ENCODE measurements around the gene HLA-DRB1. TPM values are rescaled to one million over a fixed set of nuclear protein-coding genes. Genes with fewer than 3 reads are reported as not detected.
"Not testable (repeated sequence)": the region's sequence is repeated elsewhere in the genome, so short reads cannot be mapped to it uniquely, and the experiment has no call there.

The HLA-DRB1 gene
- total RNA-seq = 12.9 TPM

GRCh38 chr6:32589596-32590449 lies at the start of gene HLA-DRB1:
HLA-DRB1 (minus strand) TSS chr6:32589848; CDS start chr6:32589742, 106 bp downstream.
- peak; percentile 18 for DNase-seq

- no peak for DNase-seq
Measured at GRCh38 chr6:32638532-32639219, 49.0 kb upstream of the HLA-DRB1 start.

- DNase-seq = no peak
Measured at GRCh38 chr6:32637883-32638282, 48.2 kb upstream of the HLA-DRB1 start.

DNA sequence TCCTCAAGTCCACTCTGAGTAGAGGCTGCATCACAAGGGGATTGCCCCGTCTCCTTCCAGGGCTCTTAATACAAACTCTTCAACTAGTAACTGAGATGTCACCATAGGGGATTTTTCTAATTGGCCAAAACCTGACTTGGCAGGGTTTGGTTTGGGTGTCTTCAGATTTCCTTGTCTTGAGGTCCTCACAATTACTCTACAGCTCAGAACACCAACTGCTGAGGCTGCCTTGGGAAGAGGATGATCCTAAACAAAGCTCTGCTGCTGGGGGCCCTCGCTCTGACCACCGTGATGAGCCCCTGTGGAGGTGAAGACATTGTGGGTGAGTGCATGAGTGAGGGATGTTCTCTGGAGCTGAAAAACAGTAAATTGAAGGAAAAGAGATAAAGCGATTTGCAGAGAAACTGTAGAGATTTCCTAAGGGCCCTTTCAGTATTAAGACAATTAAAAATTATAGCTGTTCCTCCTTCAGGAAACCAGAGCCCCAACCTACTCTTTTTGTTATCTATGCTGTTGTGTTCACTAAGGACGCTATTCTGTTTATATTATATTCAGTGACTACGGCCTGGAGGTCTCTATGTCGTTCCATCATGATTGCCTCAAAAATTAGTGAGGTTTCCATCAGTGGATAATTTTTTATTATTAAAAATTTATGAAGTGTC lies 47.7 kb upstream of the HLA-DRB1 start, which contains the start of gene HLA-DQA1:
Gene HLA-DQA1, plus strand, starts transcription at position 188 of the 662 bp plus-strand sequence. Its CDS starts 53 bp downstream, at position 241.
- no peak for DNase-seq

DNA sequence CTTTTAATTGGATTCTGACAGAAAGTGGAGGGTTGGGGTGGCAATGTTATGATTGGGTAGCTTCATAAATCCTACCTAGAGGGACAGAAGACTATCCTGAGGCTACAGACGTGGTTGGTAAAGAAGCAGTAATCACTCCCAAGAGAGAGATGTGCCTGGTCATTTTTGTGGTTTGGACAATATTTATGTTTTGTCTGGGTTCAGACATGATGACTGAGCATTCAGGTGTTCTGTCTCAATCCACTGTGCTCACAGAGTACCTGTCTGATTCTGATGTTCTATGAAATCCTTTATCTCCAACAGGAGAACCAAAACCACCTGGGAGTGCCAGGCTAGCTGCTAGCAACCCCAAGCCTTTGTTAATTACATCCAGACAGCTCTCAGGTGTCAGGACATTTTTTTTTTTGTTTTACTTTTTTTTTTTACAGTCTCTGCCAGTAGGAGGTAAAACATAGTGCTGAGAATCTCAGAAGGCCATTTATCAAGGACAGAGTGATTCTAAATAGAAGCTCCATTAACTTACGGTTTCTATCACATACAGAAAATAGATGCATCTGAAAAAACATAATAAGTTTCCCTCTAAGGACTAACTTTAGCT lies 46.0 kb upstream of the HLA-DRB1 start:
- DNase-seq = no peak

DNA sequence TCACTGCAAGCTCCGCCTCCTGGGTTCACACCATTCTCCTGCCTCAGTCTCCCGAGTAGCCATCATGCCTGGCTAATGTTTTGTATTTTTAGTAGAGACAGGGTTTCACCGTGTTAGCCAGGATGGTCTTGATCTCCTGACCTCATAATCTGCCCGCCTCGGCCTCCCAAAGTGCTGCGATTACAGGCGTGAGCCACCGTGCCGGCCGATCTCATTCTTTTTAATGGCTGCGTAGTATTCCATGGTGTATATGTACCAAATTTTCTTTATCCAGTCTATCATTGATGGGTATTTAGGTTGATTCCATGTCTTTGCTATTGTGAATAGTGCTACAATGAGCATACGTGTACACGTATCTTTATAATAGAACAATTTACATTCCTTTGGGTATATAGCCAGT lies 40.1 kb upstream of the HLA-DRB1 start:
- not testable (repeated sequence) for DNase-seq

- DNase-seq = no peak
Measured at GRCh38 chr6:32627831-32628230, 38.2 kb upstream of the HLA-DRB1 start.

DNA sequence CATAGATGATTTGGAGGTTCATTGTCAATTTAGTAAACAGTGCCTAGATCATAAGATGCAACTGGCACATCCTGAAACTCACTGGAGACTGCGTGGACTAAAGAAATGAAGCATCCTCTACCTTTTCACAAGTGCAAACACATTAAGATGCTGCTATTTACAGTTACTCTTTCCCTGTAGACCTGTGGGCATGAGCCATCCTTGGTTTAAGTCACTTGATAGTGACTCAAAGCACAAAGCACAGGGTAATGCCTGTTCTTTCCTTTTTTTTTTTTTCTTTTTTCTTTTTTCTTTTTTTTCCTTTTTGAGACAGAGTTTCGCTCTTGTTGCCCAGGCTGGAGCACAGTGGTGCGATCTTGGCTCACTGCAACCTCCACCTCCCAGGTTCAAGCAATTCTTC lies 37.6 kb upstream of the HLA-DRB1 start:
- no peak for DNase-seq

DNA sequence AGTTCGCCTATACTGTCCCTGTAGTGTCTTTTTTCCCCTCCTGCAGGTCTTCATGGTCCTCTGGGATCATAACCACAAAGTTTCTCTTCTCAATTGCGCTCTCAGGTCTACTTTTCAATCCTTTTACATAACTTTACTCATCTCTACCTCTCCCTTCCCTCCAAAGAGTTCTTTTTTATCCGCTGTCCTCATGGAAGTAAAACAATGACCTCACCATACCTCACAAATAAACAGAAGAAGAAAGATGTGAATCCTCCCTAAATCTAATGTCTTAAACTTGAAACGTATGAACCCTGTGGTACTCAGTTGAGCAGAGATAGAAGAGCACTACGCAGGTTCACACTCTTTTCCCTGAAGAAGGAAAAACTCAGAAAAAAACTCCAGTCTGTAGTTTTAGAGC lies 35.5 kb upstream of the HLA-DRB1 start:
- no peak for DNase-seq

DNA sequence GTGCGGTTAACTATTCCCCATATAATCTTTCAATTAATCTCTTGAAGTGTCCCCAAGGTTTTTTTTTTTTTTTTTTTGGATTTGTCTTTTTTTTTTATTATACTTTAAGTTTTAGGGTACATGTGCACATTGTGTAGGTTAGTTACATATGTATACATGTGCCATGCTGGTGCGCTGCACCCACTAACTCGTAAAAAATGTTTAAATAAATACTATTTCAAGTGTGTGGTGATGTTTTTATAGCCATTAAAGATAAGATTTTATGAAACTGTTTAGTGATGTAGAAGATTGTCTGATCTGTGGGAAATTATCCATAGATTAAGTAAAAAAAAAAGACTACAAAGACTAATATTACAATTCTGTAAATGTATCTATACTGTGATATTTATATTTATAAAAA lies 34.9 kb upstream of the HLA-DRB1 start:
- no peak for DNase-seq

DNA sequence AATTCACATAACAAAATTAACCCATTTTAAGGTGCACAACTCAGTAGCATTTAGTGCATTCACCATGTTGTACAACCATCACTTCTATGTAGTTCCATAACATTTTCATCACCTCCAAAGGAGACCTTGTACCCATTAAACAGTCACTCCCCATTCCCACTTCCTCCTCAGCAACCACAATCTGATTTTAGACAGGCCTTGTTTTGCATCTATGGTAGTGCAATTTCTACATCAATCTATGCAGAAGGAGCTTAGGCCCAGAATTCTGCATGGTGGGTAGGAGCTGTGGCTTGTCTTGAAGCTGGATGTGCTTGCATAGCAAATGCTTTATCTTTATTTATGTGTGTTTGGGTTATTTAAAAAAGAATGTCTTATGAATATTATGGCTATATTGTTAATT lies 34.0 kb upstream of the HLA-DRB1 start:
- DNase-seq = no peak

- DNase-seq = peak; percentile 23
Measured at GRCh38 chr6:32622545-32623401, 33.1 kb upstream of the HLA-DRB1 start.

DNA sequence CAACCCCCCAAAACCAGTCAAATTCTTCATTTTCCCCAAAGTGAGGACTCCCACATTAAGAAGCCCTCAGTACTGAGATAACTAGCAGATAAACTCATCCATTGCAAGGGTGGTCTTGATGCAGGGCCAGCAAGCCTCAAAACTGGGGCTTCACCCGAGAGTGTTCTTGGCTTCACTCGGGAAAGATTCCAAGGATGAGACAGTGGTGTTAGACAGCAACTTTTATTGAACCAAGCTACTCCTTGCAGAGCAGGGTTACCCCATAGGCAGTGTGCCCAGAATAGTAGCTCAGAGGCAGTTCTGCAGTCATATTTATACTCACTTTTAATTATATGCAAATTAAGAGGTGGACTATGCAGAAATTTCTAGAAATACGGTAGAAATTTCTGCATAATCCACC lies 31.7 kb upstream of the HLA-DRB1 start:
- no peak for DNase-seq

DNA sequence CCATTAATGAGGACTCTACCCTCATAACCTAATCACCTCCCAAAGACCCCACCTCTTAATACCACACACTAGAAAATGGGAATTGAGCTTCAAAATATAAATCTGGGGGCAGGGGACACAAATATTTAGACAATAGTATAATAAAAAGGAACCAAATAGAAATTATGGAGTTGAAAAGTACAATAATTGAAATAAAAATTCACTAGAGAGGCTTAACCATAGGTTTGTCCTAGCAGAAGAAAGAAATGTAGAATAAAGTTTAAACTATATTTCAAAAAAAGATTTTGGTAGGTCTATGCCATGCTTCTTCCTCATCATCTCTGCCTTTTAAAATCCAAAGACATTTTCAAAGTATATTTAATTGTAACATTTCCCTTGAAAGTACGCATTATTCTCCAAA lies 28.1 kb upstream of the HLA-DRB1 start:
- DNase-seq = no peak

DNA sequence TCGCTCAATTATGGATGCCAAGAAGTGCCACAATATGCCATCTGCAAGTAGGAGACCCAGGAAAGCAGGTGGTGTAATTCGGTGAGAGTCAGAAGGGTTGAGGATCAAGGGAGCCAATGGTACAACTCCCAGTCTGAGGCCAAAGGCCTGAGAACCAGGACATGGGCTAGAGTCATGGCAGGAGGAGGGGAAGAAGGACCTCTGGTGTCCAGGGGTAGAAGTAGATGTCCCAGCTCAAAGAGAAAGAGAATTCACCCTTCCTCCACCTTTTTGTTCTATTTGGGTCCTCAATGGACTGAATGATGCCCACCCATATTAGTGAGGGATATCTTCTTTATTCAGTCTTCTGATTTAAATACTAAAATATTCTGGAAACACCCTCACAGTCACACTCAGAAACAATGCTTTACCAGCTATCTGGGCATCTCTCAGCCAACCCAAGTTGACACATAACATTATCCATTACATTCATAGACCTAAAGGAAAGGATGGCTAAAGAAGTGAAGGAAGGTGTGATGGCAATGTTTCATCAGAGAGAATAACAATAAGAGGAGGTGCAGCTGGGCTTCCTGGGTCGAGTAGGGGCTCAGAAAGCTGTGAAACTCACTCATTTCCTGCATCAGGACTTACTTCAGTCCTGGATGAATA lies 26.4 kb upstream of the HLA-DRB1 start:
- DNase-seq = no peak

DNA sequence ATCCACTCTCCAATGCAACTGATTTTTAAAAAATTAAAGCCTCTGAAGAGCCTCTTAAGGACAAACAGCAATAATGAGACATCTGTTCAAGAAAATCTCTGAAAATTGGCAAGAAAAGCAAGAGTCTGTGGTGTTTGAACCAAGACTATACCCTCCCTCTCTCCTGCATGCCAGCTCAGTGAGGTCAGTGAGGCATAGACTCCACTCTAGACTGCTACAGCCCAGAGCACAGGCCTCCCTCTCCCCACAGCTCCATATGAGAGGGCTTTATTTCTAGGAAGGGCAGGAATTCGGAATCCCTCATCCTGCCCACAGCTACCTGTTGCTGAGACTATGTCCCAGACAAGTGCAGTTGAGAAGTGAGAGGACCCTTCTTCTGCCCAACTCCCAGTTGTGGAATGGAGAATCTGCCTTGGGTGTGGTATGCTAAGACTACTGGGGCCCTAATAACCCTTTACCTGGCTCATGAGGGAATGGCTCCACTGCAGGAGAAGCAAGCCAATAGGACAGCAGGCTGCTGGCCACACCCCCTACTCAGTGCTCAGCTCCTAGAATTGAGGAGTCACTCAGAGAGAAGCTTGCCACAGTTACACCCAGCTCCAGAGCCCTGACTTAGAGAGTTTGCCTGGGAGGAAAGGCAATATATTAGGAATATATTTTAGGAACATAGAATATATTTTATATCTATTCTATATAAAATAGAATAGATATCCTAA lies 24.9 kb upstream of the HLA-DRB1 start:
- DNase-seq = no peak

DNA sequence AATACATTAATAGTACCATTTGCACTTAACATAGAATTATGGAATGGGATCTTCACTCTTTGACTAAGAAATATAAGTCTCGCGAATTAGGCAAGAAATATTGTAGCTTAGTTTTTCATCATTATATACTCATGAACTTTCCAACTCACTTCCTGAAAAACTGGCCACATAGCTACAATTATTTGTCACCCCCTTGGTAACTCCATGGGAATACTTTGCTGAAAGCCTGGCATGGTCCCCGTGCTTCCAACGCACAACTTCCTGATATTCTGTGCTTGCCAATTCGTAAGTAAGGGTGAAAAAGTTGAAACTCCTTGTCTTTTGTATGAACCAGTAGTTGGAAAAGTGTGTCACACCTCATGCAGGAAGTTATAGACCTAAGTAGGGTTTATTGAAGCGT lies 23.8 kb upstream of the HLA-DRB1 start:
- DNase-seq = no peak

DNA sequence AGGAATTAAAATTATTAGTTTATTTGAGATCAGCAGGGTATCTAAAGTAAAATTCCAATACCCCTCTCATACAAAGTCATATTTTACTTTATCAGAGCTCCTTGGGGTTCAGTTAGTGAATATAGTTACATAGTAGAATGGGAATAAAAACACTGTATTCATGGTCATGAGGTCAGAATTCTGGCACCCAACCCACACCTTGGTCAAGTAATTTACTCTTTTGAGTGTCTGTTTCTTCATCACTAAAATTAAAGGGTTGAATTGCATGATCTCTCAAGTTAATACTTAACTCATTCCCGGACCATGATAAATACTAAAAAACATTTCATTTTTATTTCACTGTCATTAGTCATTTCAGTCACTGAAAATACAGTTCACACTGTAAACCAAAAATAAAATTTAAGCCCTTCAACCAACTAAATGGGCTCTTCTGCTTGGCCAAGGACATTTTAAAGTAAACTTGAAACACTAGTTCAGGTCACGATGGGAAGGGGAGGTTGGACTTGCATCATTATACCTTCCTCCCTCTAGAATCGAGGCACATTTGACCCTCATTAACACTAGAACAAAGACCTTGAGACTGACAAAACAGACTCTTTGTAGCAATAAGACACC lies 21.1 kb upstream of the HLA-DRB1 start:
- no peak for DNase-seq

GRCh38 chr6:32609731-32610640 lies 20.3 kb upstream of the HLA-DRB1 start:
- peak; percentile 88 for DNase-seq

All from tongue (tissue), 2 donors.